Astrocyte (in vitro differentiated cells and primary cell): ENCODE data around the gene EBLN1. TPM values are rescaled to one million over a fixed set of nuclear protein-coding genes. Genes with fewer than 3 reads are reported as not detected.
"Not testable (repeated sequence)": the region's sequence is repeated elsewhere in the genome, so short reads cannot be mapped to it uniquely, and the experiment has no call there.

ENCODE experiments used
- DNase-seq: peaks from one replicate; pipeline ENCODE4 v3.0.0-alpha.2; 2010; ENCODE audit warnings: low read depth
- FAIRE-seq: peaks from 2 replicates; lab custom pipeline; 2011; peaks lifted over from hg19 to GRCh38; lab: Jason Lieb, UNC
- H2AFZ ChIP-seq: 2 replicates; pipeline ENCODE4 v1.6.0; 2012; ENCODE audit warnings: low read depth, low read length, inconsistent platforms
- H3K27ac ChIP-seq: 2 replicates; pipeline ENCODE4 v1.5.1; 2011; ENCODE audit warnings: low read depth, low read length, inconsistent platforms
- H3K27me3 ChIP-seq: 2 replicates; pipeline ENCODE4 v1.6.0; 2011; ENCODE audit warnings: low read length, inconsistent platforms; ENCODE audit not compliant: insufficient read depth
- H3K36me3 ChIP-seq: 2 replicates; pipeline ENCODE4 v1.5.1; 2011; ENCODE audit warnings: low read length, inconsistent platforms; ENCODE audit not compliant: insufficient read depth
- H3K4me1 ChIP-seq: 2 replicates; pipeline ENCODE4 v1.5.1; 2011; ENCODE audit warnings: low read length, inconsistent platforms; ENCODE audit not compliant: insufficient read depth
- H3K4me2 ChIP-seq: 2 replicates; pipeline ENCODE4 v1.6.0; 2012; ENCODE audit warnings: low read length, inconsistent platforms
- H3K4me3 ChIP-seq: 2 replicates; pipeline ENCODE4 v1.5.1; 2011; ENCODE audit warnings: low read depth, mild to moderate bottlenecking, low read length, inconsistent platforms; ENCODE audit not compliant: insufficient read depth
- H3K79me2 ChIP-seq: 2 replicates; pipeline ENCODE4 v1.6.0; 2012; ENCODE audit warnings: mild to moderate bottlenecking, low read length, inconsistent platforms; ENCODE audit not compliant: insufficient read depth
- H3K9ac ChIP-seq: 2 replicates; pipeline ENCODE4 v1.6.0; 2012; ENCODE audit warnings: mild to moderate bottlenecking, low read length, inconsistent platforms
- H3K9me3 ChIP-seq: 2 replicates; pipeline ENCODE4 v1.5.1; 2012; ENCODE audit warnings: low read depth, mild to moderate bottlenecking, low read length, inconsistent platforms; ENCODE audit not compliant: insufficient read depth
- H4K20me1 ChIP-seq: 2 replicates; pipeline ENCODE4 v1.6.0; 2012; ENCODE audit warnings: low read length, inconsistent platforms; ENCODE audit not compliant: insufficient read depth
- H3K27ac Mint-ChIP-seq: one replicate; pipeline ENCODE4 v1.8.0; 2021; ENCODE audit warnings: mild to moderate bottlenecking, mixed read lengths; ENCODE audit not compliant: unreplicated experiment
- H3K27me3 Mint-ChIP-seq: one replicate; pipeline ENCODE4 v1.8.0; 2021; ENCODE audit warnings: low read depth, mixed read lengths; ENCODE audit not compliant: unreplicated experiment
- H3K36me3 Mint-ChIP-seq: one replicate; pipeline ENCODE4 v1.8.0; 2021; ENCODE audit warnings: low read depth, mixed read lengths; ENCODE audit not compliant: unreplicated experiment
- H3K4me1 Mint-ChIP-seq: one replicate; pipeline ENCODE4 v1.8.0; 2021; ENCODE audit warnings: low read depth, mixed read lengths; ENCODE audit not compliant: unreplicated experiment
- H3K4me3 Mint-ChIP-seq: one replicate; pipeline ENCODE4 v1.8.0; 2021; ENCODE audit warnings: mild to moderate bottlenecking, moderate library complexity, mixed read lengths; ENCODE audit not compliant: unreplicated experiment
- H3K9me3 Mint-ChIP-seq: one replicate; pipeline ENCODE4 v1.8.0; 2021; ENCODE audit warnings: mild to moderate bottlenecking, mixed read lengths; ENCODE audit not compliant: unreplicated experiment
- CTCF ChIP-seq: IDR thresholded peaks from 2 replicates; pipeline ENCODE4 v1.5.1; 2011; ENCODE audit warnings: low read depth, mild to moderate bottlenecking, inconsistent platforms, low read length, moderate library complexity; ENCODE audit not compliant: insufficient read depth
- EZH2 ChIP-seq: IDR thresholded peaks from 2 replicates; pipeline ENCODE4 v1.6.1; 2012; ENCODE audit warnings: mild to moderate bottlenecking, low read length, inconsistent platforms; ENCODE audit not compliant: insufficient read depth
- total RNA-seq: library from RNA; stranded (reverse); gene quantifications from 2 replicates; pipeline ENCODE4 v1.2.1, GENCODE V29; 2021

The EBLN1 gene
- total RNA-seq, 1 donor from 2014 or later: not detected

GRCh38 chr10:22218448-22218847 lies 633 bp upstream of the EBLN1 start:
- H3K9ac ChIP-seq: no peak overlapping the region
- no peaks in the 10 kb centered on the region for H3K79me2 ChIP-seq
- no peak for FAIRE-seq
- H3K4me1 ChIP-seq: no peaks in the 10 kb centered on the region
- H3K27ac ChIP-seq: no peak overlapping the region
- Mint-ChIP-seq H3K4me1 (no peaks in the 10 kb centered on the region), H3K4me3 (no peak overlapping the region), H3K27me3 (no peaks in the 10 kb centered on the region), H3K27ac (no peak overlapping the region), H3K9me3 (no peaks in the 10 kb centered on the region), H3K36me3 (no peaks in the 10 kb centered on the region)
- no peak for DNase-seq
- H3K36me3 ChIP-seq: no peaks in the 10 kb centered on the region
- H3K27me3 ChIP-seq: no peaks in the 10 kb centered on the region
- H3K4me3 ChIP-seq: no peak overlapping the region
- H3K9me3 ChIP-seq: no peaks in the 10 kb centered on the region
- no peak for TF ChIP-seq CTCF
- TF ChIP-seq EZH2: no peak
- H3K4me2 ChIP-seq: no peak overlapping the region
- H4K20me1 ChIP-seq: no peaks in the 10 kb centered on the region
- no peak overlapping the region for H2AFZ ChIP-seq

- H3K4me2 ChIP-seq, H2AFZ ChIP-seq, DNase-seq, H3K36me3 ChIP-seq, H3K27me3 ChIP-seq, H3K9me3 ChIP-seq, H3K4me3 ChIP-seq, H3K36me3 Mint-ChIP-seq, FAIRE-seq, H3K27ac ChIP-seq, H3K4me1 Mint-ChIP-seq, H3K9me3 Mint-ChIP-seq, H3K9ac ChIP-seq, H4K20me1 ChIP-seq, H3K27me3 Mint-ChIP-seq, H3K79me2 ChIP-seq, H3K27ac Mint-ChIP-seq, H3K4me1 ChIP-seq, H3K4me3 Mint-ChIP-seq: not testable (repeated sequence)
Observed at GRCh38 chr10:22217084-22217483, 731 bp downstream of the EBLN1 start.

GRCh38 chr10:22210267-22210666 lies 7.5 kb downstream of the EBLN1 start:
- Mint-ChIP-seq H3K4me1 (no peaks in the 10 kb centered on the region), H3K4me3 (no peak overlapping the region), H3K9me3 (no peaks in the 10 kb centered on the region), H3K27me3 (no peaks in the 10 kb centered on the region), H3K27ac (no peak overlapping the region), H3K36me3 (no peaks in the 10 kb centered on the region)
- H3K9me3 ChIP-seq: no peaks in the 10 kb centered on the region
- FAIRE-seq (no peak), DNase-seq (no peak)
- H3K4me1 ChIP-seq: no peaks in the 10 kb centered on the region
- no peaks in the 10 kb centered on the region for H3K79me2 ChIP-seq
- no peak overlapping the region for H3K27ac ChIP-seq
- H3K9ac ChIP-seq: no peak overlapping the region
- H3K36me3 ChIP-seq: no peaks in the 10 kb centered on the region
- no peak overlapping the region for H3K4me2 ChIP-seq
- H4K20me1 ChIP-seq: no peaks in the 10 kb centered on the region
- no peak overlapping the region for H2AFZ ChIP-seq
- TF ChIP-seq EZH2: no peak
- no peak for TF ChIP-seq CTCF
- H3K27me3 ChIP-seq: peaks cover 3% of the 10 kb centered on the region
- no peak overlapping the region for H3K4me3 ChIP-seq
